Progenitor cell of endocrine pancreas (in vitro differentiated cells): ENCODE measurements around the gene ZNRF3. TPM values are rescaled to one million over a fixed set of nuclear protein-coding genes. Genes with fewer than 3 reads are reported as not detected.
"Not testable (repeated sequence)": the region's sequence is repeated elsewhere in the genome, so short reads cannot be mapped to it uniquely, and the experiment has no call there.

ENCODE experiments used
- DNase-seq: peaks from one replicate; pipeline ENCODE4 v3.0.0; 2021; ENCODE audit warnings: low spot score; ENCODE audit not compliant: unreplicated experiment
- H3K27ac Mint-ChIP-seq: 2 replicates; pipeline ENCODE4 v1.8.0; 2021; ENCODE audit warnings: mild to moderate bottlenecking, moderate library complexity, mixed read lengths
- H3K27me3 Mint-ChIP-seq: 2 replicates; pipeline ENCODE4 v1.8.0; 2021; ENCODE audit warnings: mixed read lengths
- H3K36me3 Mint-ChIP-seq: 2 replicates; pipeline ENCODE4 v1.8.0; 2022; ENCODE audit warnings: mixed read lengths; ENCODE audit not compliant: insufficient read depth
- H3K4me1 Mint-ChIP-seq: 2 replicates; pipeline ENCODE4 v1.8.0; 2021; ENCODE audit warnings: low read depth, mixed read lengths
- H3K4me3 Mint-ChIP-seq: 2 replicates; pipeline ENCODE4 v1.8.0; 2021; ENCODE audit warnings: low read depth, mild to moderate bottlenecking, moderate library complexity, mixed read lengths
- H3K9me3 Mint-ChIP-seq: 2 replicates; pipeline ENCODE4 v1.8.0; 2021; ENCODE audit warnings: low read depth, mixed read lengths
- CTCF ChIP-seq: fragments of 200-600 bp; sonication (generic); IDR thresholded peaks from one replicate; pipeline ENCODE4 v1.5.0; 2021; ENCODE audit warnings: antibody characterized with exemption, mild to moderate bottlenecking; ENCODE audit not compliant: unreplicated experiment
- total RNA-seq: library from RNA; stranded (reverse); gene quantifications from 2 replicates; pipeline ENCODE4 v1.2.1, GENCODE V29; 2021

Gene ZNRF3
- total RNA-seq, 1 donor from 2014 or later = 7.5 TPM

GRCh38 chr22:28884747-28885350 lies 1.5 kb downstream of the ZNRF3 start:
- H3K27me3 Mint-ChIP-seq = peaks cover 46% of the 10 kb centered on the region
- peaks cover 2% of the 10 kb centered on the region for H3K36me3 Mint-ChIP-seq

GRCh38 chr22:28885939-28886338 lies 2.6 kb downstream of the ZNRF3 start:
- Mint-ChIP-seq H3K36me3 (peaks cover 2% of the 10 kb centered on the region), H3K4me1 (peaks cover 40% of the 10 kb centered on the region), H3K9me3 (no peaks in the 10 kb centered on the region), H3K27ac (no peak overlapping the region), H3K4me3 (peak overlapping the region; percentile 64), H3K27me3 (peaks cover 56% of the 10 kb centered on the region)
- no peak for DNase-seq
- no peak for TF ChIP-seq CTCF

More at GRCh38 chr22:28884747-28885350, 1.5 kb downstream of the ZNRF3 start:
- peak overlapping the region; percentile 69 for H3K27ac Mint-ChIP-seq
- H3K4me1 Mint-ChIP-seq = peaks cover 40% of the 10 kb centered on the region
- no peak for DNase-seq
- TF ChIP-seq CTCF = no peak
- H3K4me3 Mint-ChIP-seq = peak overlapping the region; percentile 78
- no peaks in the 10 kb centered on the region for H3K9me3 Mint-ChIP-seq

GRCh38 chr22:28886679-28887078 lies 3.3 kb downstream of the ZNRF3 start:
- Mint-ChIP-seq H3K4me1 (peaks cover 40% of the 10 kb centered on the region), H3K27me3 (peaks cover 63% of the 10 kb centered on the region)
- not testable (repeated sequence) for DNase-seq, H3K27ac Mint-ChIP-seq, H3K4me3 Mint-ChIP-seq, H3K9me3 Mint-ChIP-seq, H3K36me3 Mint-ChIP-seq

GRCh38 chr22:28887725-28888459 lies 4.5 kb downstream of the ZNRF3 start:
- TF ChIP-seq CTCF = no peak
- peaks cover 43% of the 10 kb centered on the region for H3K4me1 Mint-ChIP-seq
- H3K27me3 Mint-ChIP-seq = peaks cover 65% of the 10 kb centered on the region
- peaks cover 2% of the 10 kb centered on the region for H3K36me3 Mint-ChIP-seq
- H3K9me3 Mint-ChIP-seq = no peaks in the 10 kb centered on the region
- no peak overlapping the region for H3K27ac Mint-ChIP-seq
- H3K4me3 Mint-ChIP-seq = no peak overlapping the region
- DNase-seq = no peak

- no peak overlapping the region for H3K4me3 Mint-ChIP-seq
- peaks cover 2% of the 10 kb centered on the region for H3K36me3 Mint-ChIP-seq
- peaks cover 72% of the 10 kb centered on the region for H3K27me3 Mint-ChIP-seq
- no peaks in the 10 kb centered on the region for H3K9me3 Mint-ChIP-seq
- no peak overlapping the region for H3K27ac Mint-ChIP-seq
- DNase-seq = no peak
- TF ChIP-seq CTCF = no peak
- peaks cover 40% of the 10 kb centered on the region for H3K4me1 Mint-ChIP-seq
Measured at GRCh38 chr22:28889478-28890024, 6.2 kb downstream of the ZNRF3 start.
